Mesenchymal stem cell (in vitro differentiated cells and primary cell): Measurements from ENCODE around the gene CD59.
A peak's percentile ranks its signal among the peaks of the same experiment; 100 is the strongest.

Source experiments
- DNase-seq: peaks from one replicate; pipeline ENCODE4 v3.0.0-alpha.2; 2013
- H2AFZ ChIP-seq: one replicate; pipeline ENCODE4 v1.6.1; 2013; ENCODE audit warnings: low read depth, mild to moderate bottlenecking, control low read depth, inconsistent platforms, low read length, moderate library complexity
- H2AK5ac ChIP-seq: 2 replicates; pipeline ENCODE4 v1.6.1; 2013; ENCODE audit warnings: low read length, moderate library complexity, mild to moderate bottlenecking, inconsistent platforms; ENCODE audit not compliant: severe bottlenecking
- H2BK120ac ChIP-seq: one replicate; pipeline ENCODE4 v1.6.1; 2013; ENCODE audit warnings: low read depth, mild to moderate bottlenecking, inconsistent platforms, low read length, moderate library complexity
- H2BK12ac ChIP-seq, 2 experiments: one replicate each; pipeline ENCODE4 v1.6.1; 2013; ENCODE audit warnings: inconsistent platforms in 2 of 2, low read length in 2 of 2, mild to moderate bottlenecking in 2 of 2, moderate library complexity in 2 of 2, control low read depth in 1 of 2
- H2BK15ac ChIP-seq: one replicate; pipeline ENCODE4 v1.6.1; 2013; ENCODE audit warnings: mild to moderate bottlenecking, low read depth, inconsistent platforms; ENCODE audit not compliant: poor library complexity, severe bottlenecking
- H2BK5ac ChIP-seq: 2 replicates; pipeline ENCODE4 v1.6.1; 2013; ENCODE audit warnings: low read depth, mild to moderate bottlenecking, low read length, control low read depth, inconsistent platforms; ENCODE audit not compliant: poor library complexity, severe bottlenecking
- H3K14ac ChIP-seq, 2 experiments: one replicate each; pipeline ENCODE4 v1.6.1; 2013; ENCODE audit warnings: inconsistent platforms in 2 of 2, low read length in 2 of 2, control low read depth in 1 of 2, mild to moderate bottlenecking in 1 of 2, moderate library complexity in 1 of 2
- H3K18ac ChIP-seq, 2 experiments: one replicate each; pipeline ENCODE4 v1.6.1; 2013; ENCODE audit warnings: inconsistent platforms in 2 of 2, low read length in 2 of 2, control low read depth in 1 of 2, low read depth in 1 of 2, mild to moderate bottlenecking in 1 of 2
- H3K23ac ChIP-seq, 2 experiments: one replicate each; pipeline ENCODE4 v1.6.1; 2013; ENCODE audit warnings: inconsistent platforms in 2 of 2, low read length in 2 of 2, mild to moderate bottlenecking in 2 of 2, moderate library complexity in 2 of 2, control low read depth in 1 of 2
- H3K27ac ChIP-seq: 2 replicates; pipeline ENCODE4 v1.5.1; 2013; ENCODE audit warnings: mild to moderate bottlenecking, moderate library complexity, low read length, control low read depth, inconsistent platforms; ENCODE audit not compliant: poor library complexity, severe bottlenecking
- H3K27me3 ChIP-seq, 2 experiments: 2 replicates each; pipeline versions ENCODE4 v1.6.1 to v1.7.0; 2013; ENCODE audit warnings: low read length in 2 of 2, mild to moderate bottlenecking in 2 of 2, moderate library complexity in 2 of 2, control low read depth in 1 of 2, inconsistent platforms in 1 of 2; ENCODE audit not compliant: control insufficient read depth in 1 of 2, insufficient read depth in 1 of 2
- H3K36me3 ChIP-seq, 2 experiments: 2 replicates each; pipeline versions ENCODE4 v1.6.1 to v1.7.0; 2013; ENCODE audit warnings: low read length in 2 of 2, control low read depth in 1 of 2, inconsistent platforms in 1 of 2, low read depth in 1 of 2, mild to moderate bottlenecking in 1 of 2; ENCODE audit not compliant: insufficient read depth in 2 of 2, control insufficient read depth in 1 of 2
- H3K4ac ChIP-seq, 2 experiments: one replicate each; pipeline ENCODE4 v1.6.1; 2013; ENCODE audit warnings: inconsistent platforms in 2 of 2, low read length in 2 of 2, mild to moderate bottlenecking in 2 of 2, moderate library complexity in 2 of 2, control low read depth in 1 of 2, low read depth in 1 of 2
- H3K4me1 ChIP-seq: 2 replicates; pipeline ENCODE4 v1.6.1; 2013; ENCODE audit warnings: low read depth, low read length, control low read depth; ENCODE audit not compliant: control insufficient read depth, insufficient read depth
- H3K4me2 ChIP-seq: 2 replicates; pipeline ENCODE4 v1.6.1; 2013; ENCODE audit warnings: low read length, mild to moderate bottlenecking, inconsistent platforms; ENCODE audit not compliant: poor library complexity, severe bottlenecking
- H3K4me3 ChIP-seq, 2 experiments: 2 replicates each; pipeline versions ENCODE4 v1.5.1 to v1.7.0; 2013; ENCODE audit warnings: low read length in 2 of 2, mild to moderate bottlenecking in 2 of 2, control low read depth in 1 of 2, low read depth in 1 of 2; ENCODE audit not compliant: insufficient read depth in 1 of 2
- H3K79me1 ChIP-seq: replicated peaks from 2 replicates; pipeline ENCODE4 v1.6.1; 2013; ENCODE audit warnings: mild to moderate bottlenecking, control low read depth, low read length, inconsistent platforms; ENCODE audit not compliant: poor library complexity, severe bottlenecking
- H3K9ac ChIP-seq: 2 replicates; pipeline ENCODE4 v1.7.0; 2013; ENCODE audit warnings: mild to moderate bottlenecking, low read length, moderate library complexity
- H3K9me3 ChIP-seq: 2 replicates; pipeline ENCODE4 v1.7.0; 2013; ENCODE audit warnings: mild to moderate bottlenecking, low read length; ENCODE audit not compliant: control insufficient read depth
- H4K8ac ChIP-seq: one replicate; pipeline ENCODE4 v1.6.1; 2013; ENCODE audit warnings: inconsistent platforms, mild to moderate bottlenecking, low read length, moderate library complexity
- H4K91ac ChIP-seq: one replicate; pipeline ENCODE4 v1.6.1; 2013; ENCODE audit warnings: mild to moderate bottlenecking, low read length, inconsistent platforms
- WGBS: methylation state at CpG from one replicate; pipeline ENCODE4 v1.1.7; 2013; ENCODE audit warnings: mixed read lengths; 5-methylcytosine and 5-hydroxymethylcytosine counted together

The CD59 gene

DNA sequence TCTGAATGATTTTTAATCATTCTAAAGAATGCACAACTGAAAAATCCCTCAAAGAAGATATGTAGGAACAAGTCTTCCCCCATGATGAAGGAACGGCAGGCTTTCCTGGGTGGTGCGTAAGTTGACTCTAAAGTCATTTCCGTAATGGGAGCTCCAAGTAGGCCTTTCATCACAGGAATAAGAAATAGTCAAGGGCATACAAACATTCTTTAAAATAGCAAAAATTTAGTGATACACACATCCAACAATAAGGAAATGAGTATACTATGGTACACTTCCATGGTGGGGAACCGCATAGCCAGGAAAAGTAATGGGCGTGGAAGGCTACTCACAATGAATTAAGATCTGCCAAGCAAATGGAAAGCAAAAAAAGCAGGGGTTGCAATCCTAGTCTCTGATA is 10.7 kb downstream of the CD59 start:
- no peak overlapping the region for H3K4me2 ChIP-seq
- H3K36me3 ChIP-seq, result peaks cover 12 to 46% of the 10 kb centered on the region in 2 experiments
- H3K9me3 ChIP-seq, result no peaks in the 10 kb centered on the region
- H3K27ac ChIP-seq, result no peak overlapping the region
- H3K4ac ChIP-seq, result no peak overlapping the region
- no peak overlapping the region for H3K9ac ChIP-seq
- WGBS, result 88% methylated on average over 4 of the region's 5 CpGs
- H3K4me1 ChIP-seq, result peaks cover 27% of the 10 kb centered on the region
- no peak overlapping the region for H3K4me3 ChIP-seq
- DNase-seq, result no peak
- H2BK12ac ChIP-seq, result no peak overlapping the region
- H2BK15ac ChIP-seq, result no peak overlapping the region
- no peak overlapping the region for H2AK5ac ChIP-seq
- H3K79me1 ChIP-seq, result peaks cover 4% of the 10 kb centered on the region
- no peak overlapping the region for H3K14ac ChIP-seq
- H3K27me3 ChIP-seq, result no peaks in the 10 kb centered on the region
- H2AFZ ChIP-seq, result no peak overlapping the region
- no peak overlapping the region for H4K8ac ChIP-seq
- no peak overlapping the region for H4K91ac ChIP-seq
- no peak overlapping the region for H3K23ac ChIP-seq
- no peak overlapping the region for H2BK120ac ChIP-seq
- H2BK5ac ChIP-seq, result no peak overlapping the region
- H3K18ac ChIP-seq, result no peak overlapping the region

DNA sequence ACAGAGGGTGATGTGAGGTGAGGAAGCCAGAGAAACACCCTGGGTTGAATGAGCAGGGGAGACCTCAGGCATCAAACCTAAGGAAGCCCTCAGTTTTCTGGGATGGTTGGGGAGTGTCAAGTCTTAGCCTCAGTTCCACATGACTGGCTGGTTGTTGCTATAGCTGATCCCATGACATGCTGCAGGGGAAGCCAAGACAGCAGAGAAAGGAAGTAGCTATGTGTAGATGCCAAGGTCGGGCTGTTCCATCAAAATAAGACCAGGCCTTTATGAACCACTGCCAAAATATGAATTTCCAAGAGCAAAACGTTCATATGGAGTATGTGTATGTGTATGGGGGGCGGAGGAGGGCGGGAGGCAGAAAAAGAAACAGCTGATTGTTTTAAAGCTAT is 11.6 kb downstream of the CD59 start:
- no peak overlapping the region for H2BK120ac ChIP-seq
- H3K4me2 ChIP-seq, result no peak overlapping the region
- WGBS, result 79% methylated on average over 3 of the region's 4 CpGs
- H3K9me3 ChIP-seq, result no peaks in the 10 kb centered on the region
- H3K4me3 ChIP-seq, result peak overlapping the region in 1 of 2 experiments; percentile 43
- H2BK12ac ChIP-seq, result peak overlapping the region; percentile 6 to 45
- H3K36me3 ChIP-seq, result peaks cover 16 to 46% of the 10 kb centered on the region in 2 experiments
- no peaks in the 10 kb centered on the region for H3K27me3 ChIP-seq
- peak overlapping the region; percentile 2 for H2AK5ac ChIP-seq
- H2BK15ac ChIP-seq, result peak overlapping the region; percentile 6
- H3K79me1 ChIP-seq, result peaks cover 6% of the 10 kb centered on the region
- no peak overlapping the region for H2BK5ac ChIP-seq
- H3K18ac ChIP-seq, result peak overlapping the region; percentile 8 to 90
- peak overlapping the region; percentile 7 to 54 for H3K4ac ChIP-seq
- peak overlapping the region; percentile 7 for H2AFZ ChIP-seq
- peak overlapping the region in 1 of 2 experiments; percentile 85 for H3K23ac ChIP-seq
- H3K4me1 ChIP-seq, result peaks cover 25% of the 10 kb centered on the region
- H4K8ac ChIP-seq, result no peak overlapping the region
- DNase-seq, result no peak
- no peak overlapping the region for H4K91ac ChIP-seq
- peak overlapping the region; percentile 85 for H3K27ac ChIP-seq
- peak overlapping the region in 1 of 2 experiments; percentile 62 for H3K14ac ChIP-seq
- H3K9ac ChIP-seq, result peak overlapping the region; percentile 83

DNA sequence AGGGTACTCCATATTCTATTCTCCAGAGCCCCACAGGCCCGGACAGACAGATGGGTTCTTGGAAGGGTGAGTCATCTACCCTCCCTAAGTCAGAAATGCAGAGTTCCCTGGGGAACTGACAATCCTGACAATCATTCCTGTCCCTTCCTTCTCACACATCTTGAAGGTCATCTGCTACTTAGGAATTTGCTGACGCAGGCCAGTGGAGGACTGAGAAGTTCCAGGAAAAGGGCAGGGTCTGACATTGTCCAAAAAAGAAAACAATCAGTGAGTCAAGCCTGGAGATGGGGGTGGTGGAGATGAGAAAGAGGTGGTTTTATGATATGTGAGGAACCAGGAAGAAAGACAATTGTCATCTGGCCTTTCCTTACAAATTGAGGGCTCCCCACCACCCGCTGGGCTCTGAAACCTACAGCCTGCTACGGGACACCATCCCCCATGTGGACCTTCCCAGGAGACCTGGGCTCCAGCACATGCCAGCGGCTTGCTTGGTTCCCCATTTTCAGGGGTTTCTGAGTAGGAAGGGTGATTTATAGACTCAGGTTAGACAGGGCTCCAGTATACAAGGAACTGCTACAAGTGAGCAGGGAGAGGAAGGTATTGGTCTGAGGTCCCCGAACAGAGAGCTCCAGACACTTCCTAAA is 12.9 kb downstream of the CD59 start:
- Histone ChIP-seq H3K4me3 (peak overlapping the region in 1 of 2 experiments; percentile 43), H2BK5ac (no peak overlapping the region), H3K4me1 (peaks cover 27% of the 10 kb centered on the region), H4K8ac (peak overlapping the region; percentile 90), H3K36me3 (peaks cover 19 to 51% of the 10 kb centered on the region in 2 experiments), H2BK120ac (peak overlapping the region; percentile 81), H2BK15ac (peak overlapping the region; percentile 48), H4K91ac (peak overlapping the region; percentile 82), H3K9me3 (no peaks in the 10 kb centered on the region), H3K9ac (peak overlapping the region; percentile 83), H3K18ac (peak overlapping the region; percentile 60 to 65), H2AK5ac (peak overlapping the region; percentile 98), H3K14ac (no peak overlapping the region), H3K27ac (peak overlapping the region; percentile 85), H3K27me3 (no peaks in the 10 kb centered on the region), H2BK12ac (peak overlapping the region in 1 of 2 experiments; percentile 82), H3K79me1 (peaks cover 7% of the 10 kb centered on the region), H2AFZ (no peak overlapping the region), H3K23ac (no peak overlapping the region), H3K4ac (peak overlapping the region; percentile 51 to 80), H3K4me2 (peak overlapping the region; percentile 12)
- WGBS, result 35% methylated on average over 5 of the region's 6 CpGs
- peak; percentile 94 for DNase-seq

DNA sequence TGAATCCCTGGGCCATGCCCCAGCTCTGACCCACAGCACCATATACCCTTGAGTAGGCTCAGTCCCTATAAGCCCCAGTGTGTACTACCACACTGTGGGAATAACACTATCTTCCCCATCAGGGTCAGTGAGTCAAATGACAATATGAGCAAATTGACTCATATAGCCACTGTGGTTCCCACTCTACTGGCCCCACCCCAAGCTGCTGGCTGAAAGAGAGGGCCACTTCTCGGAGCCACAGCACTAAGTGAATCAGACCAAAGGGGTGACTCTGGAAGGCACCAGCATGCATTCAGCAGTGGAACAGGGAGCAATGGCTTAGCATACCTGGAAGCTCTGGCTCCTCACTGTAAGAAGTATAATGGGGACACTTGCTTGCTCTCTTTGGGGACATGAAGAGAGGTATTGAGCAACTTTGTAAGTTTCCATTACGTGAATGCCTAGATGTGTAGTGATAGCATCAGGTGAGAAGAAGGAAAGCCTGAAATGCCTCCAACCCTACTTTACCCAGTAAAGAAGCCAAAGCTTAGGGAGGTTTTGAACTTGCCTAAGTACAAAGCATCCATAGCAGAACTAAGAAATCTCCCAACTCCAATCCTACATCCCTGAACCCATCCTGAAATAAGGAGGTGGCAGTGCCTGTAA is 13.5 kb downstream of the CD59 start:
- peak overlapping the region; percentile 83 for H3K9ac ChIP-seq
- no peak overlapping the region for H2BK120ac ChIP-seq
- H3K14ac ChIP-seq, result no peak overlapping the region
- peak overlapping the region; percentile 85 for H2BK15ac ChIP-seq
- peak overlapping the region; percentile 78 to 81 for H3K18ac ChIP-seq
- no peak overlapping the region for H2AFZ ChIP-seq
- peak overlapping the region; percentile 29 to 48 for H3K4ac ChIP-seq
- DNase-seq, result peak; percentile 89
- peak overlapping the region; percentile 51 for H3K27ac ChIP-seq
- H2BK5ac ChIP-seq, result no peak overlapping the region
- H3K4me1 ChIP-seq, result peaks cover 27% of the 10 kb centered on the region
- no peaks in the 10 kb centered on the region for H3K27me3 ChIP-seq
- H4K8ac ChIP-seq, result peak overlapping the region; percentile 66
- peaks cover 8% of the 10 kb centered on the region for H3K79me1 ChIP-seq
- H3K4me2 ChIP-seq, result no peak overlapping the region
- no peak overlapping the region for H3K23ac ChIP-seq
- 34% methylated on average over 2 of the region's 2 CpGs for WGBS
- peak overlapping the region in 1 of 2 experiments; percentile 38 for H3K4me3 ChIP-seq
- H2BK12ac ChIP-seq, result peak overlapping the region; percentile 51 to 91
- H4K91ac ChIP-seq, result peak overlapping the region; percentile 57
- H2AK5ac ChIP-seq, result peak overlapping the region; percentile 15
- no peaks in the 10 kb centered on the region for H3K9me3 ChIP-seq
- H3K36me3 ChIP-seq, result peaks cover 19 to 56% of the 10 kb centered on the region in 2 experiments
